Aorta (tissue), 5 donors: Measurements from ENCODE around the gene TBX19. TPM values are rescaled to one million over a fixed set of nuclear protein-coding genes. Genes with fewer than 3 reads are reported as not detected.

Experiments
- ATAC-seq: fragments of 200-7000 bp; cut with Tn5 transposase; one replicate; pipeline ENCODE4 v1.9.1; 2022; ENCODE audit warnings: moderate library complexity; ENCODE audit not compliant: low FRiP score
- DNase-seq, 2 donors: peaks; one replicate each; pipeline ENCODE4 v3.0.0-alpha.2; 2020
- H3K27ac ChIP-seq, 2 donors: one replicate each; pipeline ENCODE4 v1.5.1; 2013; ENCODE audit warnings: low read length in 2 of 2, mild to moderate bottlenecking in 2 of 2, moderate library complexity in 2 of 2, control low read depth in 1 of 2, inconsistent platforms in 1 of 2, low read depth in 1 of 2
- H3K27me3 ChIP-seq, 2 donors: one replicate each; pipeline ENCODE4 v1.6.1; 2013; ENCODE audit warnings: control low read depth in 1 of 2, low read length in 1 of 2, mild to moderate bottlenecking in 1 of 2, moderate library complexity in 1 of 2; ENCODE audit not compliant: insufficient read depth in 2 of 2, control insufficient read depth in 1 of 2
- H3K36me3 ChIP-seq, 2 donors: one replicate each; pipeline ENCODE4 v1.6.1; 2013; ENCODE audit warnings: control low read depth in 1 of 2, low read length in 1 of 2, mild to moderate bottlenecking in 1 of 2; ENCODE audit not compliant: insufficient read depth in 2 of 2, control insufficient read depth in 1 of 2
- H3K4me1 ChIP-seq, 2 donors: one replicate each; pipeline ENCODE4 v1.6.1; 2013; ENCODE audit warnings: low read length in 2 of 2, control low read depth in 1 of 2, mild to moderate bottlenecking in 1 of 2, moderate library complexity in 1 of 2; ENCODE audit not compliant: insufficient read depth in 2 of 2, control insufficient read depth in 1 of 2
- H3K4me3 ChIP-seq, 2 donors: one replicate each; pipeline ENCODE4 v1.5.1; 2013; ENCODE audit warnings: low read length in 2 of 2, control low read depth in 1 of 2, mild to moderate bottlenecking in 1 of 2
- H3K9me3 ChIP-seq: one replicate; pipeline ENCODE4 v1.6.1; 2013; ENCODE audit warnings: mild to moderate bottlenecking, low read length; ENCODE audit not compliant: control insufficient read depth
- WGBS, 2 donors: extraction: QIAGEN DNeasy Blood & Tissue Kit; methylation state at CpG; one replicate each; pipeline ENCODE4 v1.1.7; 2013; 5-methylcytosine and 5-hydroxymethylcytosine counted together
- intact Hi-C, 2 donors: fragments of 100-400 bp; cut with DNase I; formaldehyde crosslinking; loops; one replicate each; pipeline versions ENCODE4 v1.14.2 to v1.15.0; 2022
- long read RNA-seq, 2 donors: library from polyadenylated mRNA; unstranded; transcript quantifications; one replicate each; pipeline ENCODE4 v2.0.0, GENCODE V29; 2020 to 2021
- polyA plus RNA-seq, 2 donors: library from polyadenylated mRNA; stranded (reverse); fragments of 200-250 nt; gene quantifications; one replicate each; pipeline ENCODE4 v1.2.3, GENCODE V29; 2013
- total RNA-seq, 2 donors: library from RNA; stranded (reverse); fragmentation: NEBNext Ultra II Directional; extraction: Animal tissue kit (Norgen Biotek cat#: 25700); gene quantifications; one replicate each; pipeline ENCODE4 v1.2.1, GENCODE V29; 2021
- donor health status: healthy with polysubstance abuse.
- donor health status: Bipolar disorder and iron deficiency.
- donor health status: DM: no; HTN: no; CAD: no.
- donor health status: DM: no; HTN: no; CAD: no.
- donor health status: DM: yes; HTN: yes; CAD: no.

TBX19 gene
- 1 to 10 TPM; 4.1 to 8.8 TPM for total RNA-seq
- 1 to 10 TPM in 1 of 2 donors, under 1 TPM in 1; 0.50 to 5.6 TPM for polyA plus RNA-seq
- long read RNA-seq, donor 1, partial matches to known transcripts = 0 of 4 reads
- long read RNA-seq, donor 1, other reads (novel, unspliced or antisense) = 3 of 4 reads
- long read RNA-seq, donor 2, partial matches to known transcripts = 0 of 1 reads
- long read RNA-seq, donor 2, other reads (novel, unspliced or antisense) = 1 of 1 reads

DNA sequence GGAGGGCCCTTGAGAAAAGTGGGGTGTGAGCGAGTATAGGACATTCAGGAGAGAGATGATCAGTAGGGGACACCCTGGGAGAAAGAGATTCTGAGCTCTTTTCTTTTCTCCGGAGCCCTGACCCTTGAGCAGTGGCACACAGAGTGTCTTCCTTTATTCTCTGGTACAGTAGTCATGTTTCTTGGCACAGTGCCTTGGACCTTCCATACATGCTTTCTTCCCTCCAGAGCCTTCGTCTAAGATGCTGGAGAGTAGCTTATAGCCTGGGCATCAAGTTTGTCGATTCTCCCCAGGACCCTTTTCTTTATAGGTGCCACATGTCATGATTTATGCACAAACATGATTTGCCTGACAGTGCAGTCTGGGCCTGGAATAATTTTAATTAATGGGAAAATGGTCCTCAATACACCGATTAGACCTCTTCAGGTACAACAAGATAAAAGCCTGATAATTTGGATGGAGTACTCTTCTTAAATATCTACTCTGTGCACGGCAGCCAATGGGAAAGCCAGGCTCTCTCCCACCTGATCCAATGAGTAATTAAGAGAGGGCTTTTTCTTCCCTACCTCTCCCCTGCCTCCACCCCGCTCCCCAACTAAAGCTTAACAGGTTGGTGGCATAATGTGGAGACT lies at the start of gene TBX19:
TSS of gene TBX19 (plus strand) at position 582 of the 632 bp plus-strand sequence. CDS start 214 bp downstream, outside the sequence.
- H3K4me3 ChIP-seq = no peak within 1 kb of the TSS
- no peak for DNase-seq
- ATAC-seq = no peak
- no peak within 1 kb of the TSS for H3K27ac ChIP-seq
- WGBS, 2 donors = 92 to 94% methylated on average over 7 of the region's 7 CpGs
- H3K27me3 ChIP-seq = no peaks in the 10 kb centered on the region
- H3K4me1 ChIP-seq = peaks cover 2 to 7% of the 10 kb centered on the region in 2 donors
- intact Hi-C loops = no loop called here
- no peaks in the 10 kb centered on the region for H3K36me3 ChIP-seq
- no peaks in the 10 kb centered on the region for H3K9me3 ChIP-seq

- 83 to 86% methylated on average over 8 of the region's 8 CpGs for WGBS, 2 donors
- H3K27ac ChIP-seq = peak overlapping the region in 1 of 2 donors; percentile 59
- H3K4me3 ChIP-seq = no peak overlapping the region
- peaks cover 4 to 7% of the 10 kb centered on the region in 2 donors for H3K4me1 ChIP-seq
- no peak for DNase-seq
- peaks cover under 1 to 22% of the 10 kb centered on the region in 2 donors for H3K36me3 ChIP-seq
- ATAC-seq = peak; percentile 53
- no peaks in the 10 kb centered on the region for H3K27me3 ChIP-seq
- intact Hi-C loops = no loop called here
- no peaks in the 10 kb centered on the region for H3K9me3 ChIP-seq
Measured at GRCh38 chr1:168234846-168235547, 45.7 kb upstream of the TBX19 start.

DNA sequence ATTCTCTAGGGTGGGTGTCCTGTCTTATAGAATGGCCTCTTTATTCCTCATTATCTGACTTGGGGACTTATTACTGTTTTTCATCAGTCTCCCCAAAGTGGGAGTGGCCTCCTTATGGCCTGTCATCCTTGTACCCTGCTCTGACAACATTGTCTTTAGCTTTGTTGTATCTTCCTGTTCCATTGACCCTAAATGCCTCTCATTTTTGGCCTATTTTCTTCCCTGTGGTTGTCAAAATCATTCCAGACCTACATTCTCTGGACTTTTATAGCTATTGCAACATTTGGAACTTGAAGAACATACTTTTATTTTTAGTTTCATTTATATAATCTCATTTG lies 45.2 kb upstream of the TBX19 start:
- no peak for ATAC-seq
- peaks cover 3 to 22% of the 10 kb centered on the region in 2 donors for H3K36me3 ChIP-seq

GRCh38 chr1:168235937-168236336 lies 44.7 kb upstream of the TBX19 start:
- intact Hi-C loops = no loop called here
- peaks cover 3 to 22% of the 10 kb centered on the region in 2 donors for H3K36me3 ChIP-seq
- no peak overlapping the region for H3K27ac ChIP-seq
- no peak overlapping the region for H3K4me3 ChIP-seq
- H3K4me1 ChIP-seq = peaks cover 4% of the 10 kb centered on the region in 2 donors
- 30 to 33% methylated on average over 3 of the region's 3 CpGs for WGBS, 2 donors
- no peaks in the 10 kb centered on the region for H3K9me3 ChIP-seq
- no peak for ATAC-seq
- no peak for DNase-seq
- no peaks in the 10 kb centered on the region for H3K27me3 ChIP-seq

More for the DNA sequence above, 45.2 kb upstream of the TBX19 start:
- Histone ChIP-seq H3K27ac (peak overlapping the region in 1 of 2 donors; percentile 16), H3K4me1 (peaks cover 4 to 7% of the 10 kb centered on the region in 2 donors), H3K27me3 (no peaks in the 10 kb centered on the region), H3K4me3 (no peak overlapping the region), H3K9me3 (no peaks in the 10 kb centered on the region)
- no peak for DNase-seq
- intact Hi-C loops = no loop called here

GRCh38 chr1:168236836-168237611 lies 43.7 kb upstream of the TBX19 start:
- 71 to 73% methylated on average over 7 of the region's 7 CpGs for WGBS, 2 donors
- no peaks in the 10 kb centered on the region for H3K9me3 ChIP-seq
- no peaks in the 10 kb centered on the region for H3K27me3 ChIP-seq
- peaks cover 4% of the 10 kb centered on the region in 2 donors for H3K4me1 ChIP-seq
- H3K36me3 ChIP-seq = peaks cover 3 to 24% of the 10 kb centered on the region in 2 donors
- DNase-seq (no peak), ATAC-seq (no peak)
- intact Hi-C loops = no loop called here
- H3K27ac ChIP-seq = no peak overlapping the region
- no peak overlapping the region for H3K4me3 ChIP-seq

GRCh38 chr1:168243198-168243597 lies 37.5 kb upstream of the TBX19 start:
- H3K27ac ChIP-seq = peak overlapping the region in 1 of 2 donors; percentile 16
- no peaks in the 10 kb centered on the region for H3K9me3 ChIP-seq
- no peaks in the 10 kb centered on the region for H3K27me3 ChIP-seq
- intact Hi-C loops = no loop called here
- ATAC-seq = peak; percentile 65
- 7 to 8% methylated on average over 2 of the region's 2 CpGs for WGBS, 2 donors
- H3K4me1 ChIP-seq = peaks cover 2 to 16% of the 10 kb centered on the region in 2 donors
- no peak for DNase-seq
- no peak overlapping the region for H3K4me3 ChIP-seq
- peaks cover 3 to 8% of the 10 kb centered on the region in 2 donors for H3K36me3 ChIP-seq

DNA sequence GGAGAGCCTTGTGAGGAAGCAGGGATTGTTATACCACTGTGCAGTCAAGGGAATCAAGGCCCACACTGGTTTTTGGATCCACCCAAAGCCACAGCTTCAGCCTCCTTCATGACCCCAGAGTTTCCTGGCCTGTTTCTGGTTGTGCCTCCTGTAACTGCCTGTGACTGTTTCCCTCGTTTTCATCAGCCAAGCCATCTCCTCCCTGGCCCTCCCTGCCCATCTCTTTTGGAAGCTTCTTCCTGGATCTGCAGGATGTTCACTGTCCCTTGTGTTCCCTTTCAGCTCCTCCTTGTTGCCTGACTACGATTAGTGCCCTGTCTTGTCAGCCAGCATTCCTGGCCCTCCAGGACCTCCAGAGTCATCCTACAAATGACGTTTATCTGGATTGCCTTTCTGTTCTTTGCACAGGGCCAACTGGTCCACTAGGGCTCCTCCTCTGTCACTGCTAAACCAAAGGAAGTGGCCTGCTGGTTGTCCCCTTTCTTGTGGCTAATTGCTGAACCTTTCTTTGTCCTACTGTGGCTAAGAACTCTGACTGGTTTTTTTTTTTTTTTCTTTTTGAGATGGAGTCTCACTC lies 37.0 kb upstream of the TBX19 start:
- ATAC-seq = peak; percentile 59
- Histone ChIP-seq H3K4me3 (no peak overlapping the region), H3K27ac (peak overlapping the region; percentile 16 to 73), H3K4me1 (peaks cover 2 to 16% of the 10 kb centered on the region in 2 donors), H3K9me3 (no peaks in the 10 kb centered on the region), H3K27me3 (no peaks in the 10 kb centered on the region), H3K36me3 (peaks cover 3 to 7% of the 10 kb centered on the region in 2 donors)
- no peak for DNase-seq
- 7 to 11% methylated on average over 3 of the region's 3 CpGs for WGBS, 2 donors
- intact Hi-C loops = no loop called here

GRCh38 chr1:168245042-168245441 lies 35.6 kb upstream of the TBX19 start:
- 84 to 90% methylated on average over 3 of the region's 3 CpGs for WGBS, 2 donors

More at GRCh38 chr1:168245042-168245441, 35.6 kb upstream of the TBX19 start:
- intact Hi-C loops = no loop called here
- H3K9me3 ChIP-seq = no peaks in the 10 kb centered on the region
- no peak overlapping the region for H3K4me3 ChIP-seq
- no peak overlapping the region for H3K27ac ChIP-seq
- no peak for DNase-seq
- H3K36me3 ChIP-seq = peaks cover 2 to 5% of the 10 kb centered on the region in 2 donors
- no peak for ATAC-seq
- peaks cover 2 to 16% of the 10 kb centered on the region in 2 donors for H3K4me1 ChIP-seq
- no peaks in the 10 kb centered on the region for H3K27me3 ChIP-seq
